NCI-H345 treated with DMSO at 0.1 percent for 48 hours (cell line): ENCODE results near the gene PPP2R3B.

Experiments
- DNase-seq: peaks from one replicate; lab custom pipeline; 2025; ENCODE audit not compliant: unreplicated experiment; lab: John Stamatoyannopoulos, UW

Gene PPP2R3B

DNA sequence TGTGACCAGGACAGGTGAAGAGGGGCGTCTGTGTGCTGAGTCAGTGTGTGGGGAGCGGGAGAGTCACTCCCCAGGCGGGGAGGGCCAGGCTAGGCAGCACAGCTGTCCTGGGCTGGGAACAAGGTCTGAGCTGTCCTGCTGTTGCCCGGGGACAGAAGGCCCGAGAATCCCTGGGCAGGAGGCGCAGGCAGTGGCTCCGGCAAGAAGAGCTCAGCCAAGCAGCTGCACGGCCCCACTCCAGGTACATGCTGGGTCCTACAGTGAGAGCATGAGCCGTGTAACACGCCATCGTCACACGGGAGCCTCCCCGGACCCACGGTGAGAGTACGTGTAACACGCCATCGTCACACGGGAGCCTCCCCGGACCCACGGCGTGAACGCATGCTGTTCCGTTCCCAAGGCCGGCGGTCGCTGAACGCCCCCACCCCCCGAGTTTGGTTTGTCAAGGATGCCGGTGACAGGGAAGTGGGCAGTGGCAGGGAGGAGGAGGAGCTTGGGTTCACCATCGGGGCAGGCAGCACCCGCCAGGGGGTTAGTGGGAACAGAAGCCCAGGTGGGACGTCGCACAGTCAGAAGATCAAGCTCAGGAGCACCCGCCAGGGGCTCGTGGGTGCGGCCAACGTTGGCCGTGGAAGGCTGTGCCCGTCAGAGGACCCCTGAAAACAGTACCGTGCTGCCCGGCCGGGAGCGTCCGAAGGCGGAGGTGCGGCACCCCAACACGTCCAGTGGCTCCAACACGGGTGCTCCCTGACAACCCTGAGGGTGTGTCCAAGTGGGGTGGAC is 15.6 kb downstream of the PPP2R3B start:
- no peak for DNase-seq

DNA sequence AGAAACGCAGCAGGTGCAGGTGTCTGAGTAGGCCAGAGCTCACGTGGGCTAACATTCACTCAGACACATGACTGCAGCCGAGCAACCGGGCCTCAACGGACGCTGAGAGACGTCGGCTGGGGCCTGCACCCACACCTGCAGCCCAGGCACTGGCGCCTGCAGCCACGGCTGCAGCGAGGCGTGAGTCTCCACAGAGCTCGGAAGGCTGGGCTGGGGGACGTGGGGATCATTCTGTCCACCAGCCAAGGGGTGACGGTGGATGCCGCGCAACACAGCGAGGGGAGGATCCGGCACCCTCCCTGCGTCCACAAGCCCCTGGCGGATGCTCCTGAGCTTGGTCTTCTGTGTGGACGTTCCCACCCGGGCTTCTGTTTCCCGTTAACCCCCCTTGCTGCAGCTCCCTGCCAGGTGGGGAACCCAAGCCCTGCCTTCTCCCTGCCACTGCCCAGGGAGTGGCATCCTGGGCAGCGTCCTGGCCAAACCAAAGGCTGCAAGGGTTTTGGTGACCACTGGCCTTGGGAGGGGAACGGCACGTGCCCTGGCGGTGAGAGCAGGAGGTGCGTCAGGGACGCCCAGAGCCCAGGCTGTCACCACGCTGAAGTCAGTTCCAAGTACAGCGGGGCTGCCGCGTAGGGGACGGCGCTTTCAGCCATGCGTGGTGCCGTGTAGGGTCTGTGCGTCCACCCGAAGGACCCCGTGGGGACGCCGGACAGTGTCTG is 16.3 kb downstream of the PPP2R3B start:
- DNase-seq = no peak

DNA sequence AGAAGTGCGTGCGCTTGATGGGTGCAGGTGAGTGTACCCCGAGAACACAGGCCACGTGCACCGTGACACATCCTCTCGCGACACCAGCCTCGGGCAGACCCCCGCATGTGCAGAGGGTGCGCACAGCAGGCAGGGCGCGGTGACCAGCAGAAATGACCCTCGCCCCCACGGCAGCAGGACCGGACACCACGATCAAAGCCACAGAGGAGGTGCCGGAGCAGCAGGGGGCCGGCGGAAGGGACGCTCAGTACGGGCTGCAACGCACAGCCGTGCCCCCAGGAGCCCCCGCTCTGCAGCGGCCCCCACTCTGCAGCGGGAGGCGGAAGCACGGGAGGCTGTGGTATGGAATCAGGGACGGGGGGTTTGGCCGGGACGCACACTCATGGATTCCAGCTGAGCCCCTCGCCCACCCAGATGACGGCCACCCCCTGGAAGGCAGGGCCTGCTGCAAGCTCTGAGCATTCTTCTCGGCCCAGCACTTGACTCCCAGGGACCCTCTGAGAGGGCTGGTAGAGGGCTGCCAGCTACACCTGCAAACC is 17.1 kb downstream of the PPP2R3B start:
- no peak for DNase-seq

DNA sequence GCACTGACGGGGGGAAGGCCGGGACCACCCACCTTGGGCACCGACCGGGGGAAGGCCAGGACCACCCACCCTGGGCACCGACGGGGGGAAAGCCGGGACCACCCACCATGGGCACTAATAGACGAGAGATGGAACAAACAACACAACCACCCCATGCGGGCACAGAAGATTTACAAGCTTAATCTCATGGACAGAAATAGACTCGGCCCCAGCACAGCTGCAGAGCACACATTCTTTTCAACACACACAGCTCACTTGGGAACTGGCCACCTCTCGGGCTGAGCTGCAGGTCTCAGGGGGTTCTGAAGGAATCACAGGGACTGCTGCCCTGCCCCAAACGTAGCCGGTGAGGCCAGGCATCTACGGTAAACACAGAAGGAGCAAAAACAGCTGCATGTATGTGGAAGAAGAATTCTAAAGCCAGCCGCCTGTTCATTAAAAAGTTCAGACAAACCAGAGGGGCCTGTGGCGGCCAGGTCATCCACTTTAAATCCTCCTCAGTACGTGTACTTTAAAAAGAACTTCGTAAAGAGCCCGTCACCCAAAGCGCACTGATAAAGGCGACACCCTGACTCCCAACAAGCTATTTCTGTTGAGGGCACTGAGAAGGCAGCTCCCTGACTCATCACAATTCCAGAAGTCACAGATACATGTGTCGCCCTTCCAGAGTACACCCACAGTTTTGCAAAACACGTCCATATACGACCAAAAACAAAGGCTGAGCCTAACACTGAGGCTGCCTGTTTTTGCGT is 17.7 kb downstream of the PPP2R3B start:
- DNase-seq = no peak

DNA sequence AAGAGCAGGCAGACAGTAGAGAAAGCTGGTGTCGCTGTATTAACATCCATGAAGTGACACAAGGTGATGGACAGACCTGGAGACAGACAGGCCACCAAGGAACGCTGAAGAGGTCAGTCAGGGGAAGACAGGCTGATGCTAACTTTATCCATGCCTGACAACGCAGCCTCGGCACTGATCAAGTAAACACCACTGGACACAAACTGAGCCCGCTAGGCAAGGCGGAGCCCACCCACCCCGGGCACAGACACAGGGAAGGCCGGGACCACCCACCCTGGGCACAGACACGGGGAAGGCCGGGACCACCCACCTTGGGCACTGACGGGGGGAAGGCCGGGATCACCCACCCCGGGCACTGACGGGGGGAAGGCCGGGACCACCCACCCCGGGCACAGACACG is 18.8 kb downstream of the PPP2R3B start:
- DNase-seq = no peak

DNA sequence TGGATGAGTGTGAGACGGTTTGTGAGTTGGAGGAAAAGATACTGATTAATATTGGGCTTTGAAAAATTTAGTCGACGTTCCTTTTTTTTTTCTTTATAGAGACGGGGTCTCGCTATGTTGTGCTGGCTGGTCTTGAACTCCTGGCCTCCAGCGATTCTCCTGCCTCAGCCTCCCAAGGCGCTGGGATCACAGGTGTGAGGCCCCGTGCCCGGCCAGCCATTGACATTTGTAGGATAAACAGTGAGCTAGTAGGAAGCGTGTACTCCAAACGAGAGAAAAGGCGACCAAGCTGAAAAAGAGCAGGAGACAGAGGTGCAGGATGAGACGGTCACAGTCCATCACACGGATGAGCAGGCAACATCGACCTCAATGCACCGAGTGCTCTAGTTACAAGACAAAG is 19.4 kb downstream of the PPP2R3B start:
- no peak for DNase-seq

DNA sequence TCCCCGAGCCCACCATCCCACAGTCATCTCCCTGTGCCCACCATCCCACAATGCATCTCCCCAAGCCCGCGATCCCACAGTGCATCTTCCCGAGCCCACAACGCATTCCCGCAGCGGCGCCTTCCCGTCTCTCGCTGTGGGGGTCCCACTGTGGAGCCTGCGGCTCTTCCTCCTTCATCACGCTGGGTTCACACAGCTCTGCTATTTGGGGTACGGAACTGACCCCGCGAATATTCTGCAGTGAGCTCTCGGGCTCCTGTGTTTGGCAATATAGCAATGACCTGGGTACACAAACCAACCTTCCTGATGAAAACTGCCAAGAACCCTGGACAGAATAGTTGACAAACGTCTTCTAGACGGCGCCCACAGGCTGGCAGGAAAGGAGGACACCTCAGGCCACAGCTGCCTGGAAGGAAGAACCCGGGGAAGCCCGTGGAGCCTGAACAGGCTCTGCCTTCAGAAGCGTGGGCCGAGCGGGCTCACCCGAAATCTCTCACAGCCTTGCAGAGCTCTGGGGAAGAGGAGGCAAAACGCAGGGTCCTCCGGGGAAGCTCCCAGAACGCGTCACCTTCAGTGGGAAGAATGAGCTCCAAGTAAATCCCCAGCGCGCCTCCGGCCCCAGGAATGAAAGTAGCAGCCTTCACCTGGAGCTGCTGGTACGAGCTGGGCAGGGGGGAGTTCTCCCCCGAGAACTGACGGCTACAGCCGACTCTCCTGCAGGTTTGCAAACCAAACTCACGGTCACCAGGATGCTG is 22.9 kb downstream of the PPP2R3B start:
- no peak for DNase-seq

DNA sequence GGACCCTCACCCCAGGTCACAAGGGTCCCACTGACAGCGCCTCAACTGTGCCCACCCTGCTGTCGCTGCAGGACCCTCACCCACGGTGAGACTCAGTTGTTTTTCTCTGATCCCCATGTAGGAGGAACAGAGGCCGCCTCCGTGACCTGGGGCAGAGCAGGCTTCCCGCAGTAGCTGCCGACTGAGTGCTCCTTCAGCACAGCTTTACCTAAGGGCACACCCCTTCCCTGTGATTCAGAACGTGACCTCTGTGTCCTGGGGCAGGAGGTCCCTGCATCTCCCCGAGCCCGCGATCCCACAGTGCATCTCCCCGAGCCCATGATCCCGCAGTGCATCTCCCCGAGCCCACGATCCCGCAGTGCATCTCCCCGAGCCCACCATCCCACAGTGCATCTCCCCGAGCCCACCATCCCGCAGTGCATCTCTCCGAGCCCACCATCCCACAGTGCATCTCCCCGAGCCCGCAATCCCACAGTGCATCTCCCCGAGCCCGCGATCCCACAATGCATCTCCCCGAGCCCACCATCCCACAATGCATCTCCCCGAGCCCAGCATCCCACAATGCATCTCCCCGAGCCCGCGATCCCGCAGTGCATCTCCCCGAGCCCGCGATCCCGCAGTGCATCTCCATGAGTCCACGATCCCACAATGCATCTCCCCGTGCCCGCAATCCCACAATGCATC is 23.6 kb downstream of the PPP2R3B start:
- DNase-seq = no peak

DNA sequence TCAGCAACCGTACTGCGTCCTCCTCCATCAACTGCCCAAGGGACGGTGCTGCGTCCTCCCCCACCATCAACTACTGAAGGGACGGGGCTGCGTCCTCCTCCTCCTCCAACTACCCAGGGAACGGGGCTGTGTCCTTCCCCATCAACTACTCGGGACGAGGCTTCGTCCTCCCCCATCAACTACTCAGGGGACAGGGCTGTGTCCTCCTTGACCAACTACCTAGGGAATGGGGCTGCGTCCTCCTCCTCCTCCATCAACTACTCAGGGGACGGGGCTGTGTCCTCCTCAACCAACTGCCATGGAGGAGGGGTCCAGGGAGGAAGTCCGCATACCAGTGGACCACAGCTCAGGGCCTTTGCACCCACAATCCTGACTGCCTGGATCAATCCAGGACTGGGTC is 24.4 kb downstream of the PPP2R3B start:
- no peak for DNase-seq

DNA sequence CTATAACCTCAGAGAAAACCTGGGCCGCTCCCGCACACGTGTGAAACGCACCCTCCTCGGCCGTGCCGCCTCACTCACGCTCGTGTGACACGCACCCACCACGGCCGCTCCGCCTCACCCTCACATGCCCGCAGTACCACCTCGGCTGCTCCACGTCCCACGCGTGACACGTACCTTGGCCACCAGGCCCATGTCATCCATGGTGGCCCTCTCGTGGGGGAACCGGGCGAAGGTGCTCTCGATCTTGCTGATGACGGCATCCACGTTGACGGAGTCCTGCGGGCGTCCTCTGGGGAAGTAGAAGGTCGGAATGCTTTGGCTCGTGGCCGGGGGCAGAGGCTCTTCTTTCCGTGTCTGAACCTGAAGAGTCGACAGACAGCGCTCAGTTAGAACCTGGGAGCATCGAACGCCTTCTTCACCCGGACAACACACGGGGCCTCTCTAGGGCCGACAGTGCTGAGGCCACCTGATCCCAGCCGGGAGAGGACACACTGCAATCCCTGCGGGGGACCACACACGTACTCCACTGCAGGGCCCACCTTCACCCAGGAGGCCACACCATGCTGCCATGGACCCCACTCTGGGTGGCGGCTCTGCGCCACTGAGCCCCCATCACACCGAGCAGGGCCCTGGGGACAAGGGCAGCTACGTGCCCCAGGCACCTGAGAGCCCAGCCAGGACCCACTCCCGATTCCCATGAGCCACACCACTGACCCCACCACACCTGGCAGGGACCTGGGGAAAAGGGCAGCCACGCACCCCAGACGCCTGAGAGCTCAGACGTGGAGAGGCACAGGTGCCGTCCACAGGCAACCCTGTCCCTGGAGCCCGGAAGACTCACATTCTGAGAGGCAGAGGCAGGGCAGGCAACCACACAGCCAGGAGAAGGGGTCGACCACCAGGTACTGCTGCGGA is 25.2 kb downstream of the PPP2R3B start:
- no peak for DNase-seq

DNA sequence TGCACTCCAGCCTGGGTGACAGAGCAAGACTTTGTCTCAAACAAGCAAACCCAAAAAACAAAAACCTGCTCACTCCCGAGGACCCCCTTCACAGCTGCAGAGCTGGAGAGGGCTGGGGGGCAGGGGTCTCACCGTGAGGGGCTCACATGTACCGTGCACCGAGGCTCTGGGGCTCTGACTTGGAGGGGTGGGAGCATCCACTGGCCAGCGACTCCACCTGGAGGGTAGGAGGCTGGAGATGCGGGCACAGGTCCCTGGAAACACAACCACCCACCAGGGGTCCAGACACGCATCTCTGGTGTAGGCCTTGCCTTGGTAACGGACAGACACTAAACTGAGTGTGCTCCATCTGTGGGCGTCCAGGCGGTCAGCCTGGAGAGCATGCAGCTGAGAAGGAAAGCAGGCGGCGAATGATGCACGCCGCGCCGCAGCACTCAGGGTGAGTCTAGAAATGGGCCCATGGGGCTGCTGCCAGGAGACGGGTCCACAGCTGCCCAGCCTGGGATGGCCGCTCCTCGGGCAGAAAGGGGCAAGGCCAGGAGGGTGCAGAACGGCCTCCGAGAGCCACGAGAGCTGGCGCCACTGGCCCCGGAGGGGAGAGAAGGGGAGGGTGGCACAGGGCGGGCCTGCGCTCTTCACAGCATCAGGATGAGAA is 26.1 kb downstream of the PPP2R3B start:
- DNase-seq = no peak

DNA sequence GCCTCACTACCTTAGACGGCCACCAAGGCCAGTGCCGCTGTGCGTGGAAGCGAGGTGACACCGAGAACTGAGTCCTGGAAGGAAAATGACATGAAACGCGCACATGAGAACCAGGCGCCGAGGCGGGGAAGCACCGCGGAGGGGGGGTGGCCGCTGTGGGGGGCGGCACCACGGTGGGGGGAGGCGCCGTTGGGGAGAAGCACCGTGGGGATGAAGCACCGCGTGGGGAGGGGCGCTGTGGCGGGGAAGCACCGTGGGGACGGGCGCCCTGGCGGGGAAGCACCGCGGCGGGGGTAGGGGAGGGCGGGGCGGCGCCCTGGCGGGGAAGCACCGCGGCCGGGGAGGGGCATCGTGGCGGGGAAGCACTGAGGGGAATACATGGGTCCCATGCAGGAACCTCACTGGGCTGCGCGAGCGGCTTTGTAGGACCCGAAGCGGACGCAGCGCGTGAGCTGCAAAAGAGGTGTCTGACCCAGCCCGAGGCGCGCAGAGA is 28.0 kb downstream of the PPP2R3B start:
- no peak for DNase-seq

DNA sequence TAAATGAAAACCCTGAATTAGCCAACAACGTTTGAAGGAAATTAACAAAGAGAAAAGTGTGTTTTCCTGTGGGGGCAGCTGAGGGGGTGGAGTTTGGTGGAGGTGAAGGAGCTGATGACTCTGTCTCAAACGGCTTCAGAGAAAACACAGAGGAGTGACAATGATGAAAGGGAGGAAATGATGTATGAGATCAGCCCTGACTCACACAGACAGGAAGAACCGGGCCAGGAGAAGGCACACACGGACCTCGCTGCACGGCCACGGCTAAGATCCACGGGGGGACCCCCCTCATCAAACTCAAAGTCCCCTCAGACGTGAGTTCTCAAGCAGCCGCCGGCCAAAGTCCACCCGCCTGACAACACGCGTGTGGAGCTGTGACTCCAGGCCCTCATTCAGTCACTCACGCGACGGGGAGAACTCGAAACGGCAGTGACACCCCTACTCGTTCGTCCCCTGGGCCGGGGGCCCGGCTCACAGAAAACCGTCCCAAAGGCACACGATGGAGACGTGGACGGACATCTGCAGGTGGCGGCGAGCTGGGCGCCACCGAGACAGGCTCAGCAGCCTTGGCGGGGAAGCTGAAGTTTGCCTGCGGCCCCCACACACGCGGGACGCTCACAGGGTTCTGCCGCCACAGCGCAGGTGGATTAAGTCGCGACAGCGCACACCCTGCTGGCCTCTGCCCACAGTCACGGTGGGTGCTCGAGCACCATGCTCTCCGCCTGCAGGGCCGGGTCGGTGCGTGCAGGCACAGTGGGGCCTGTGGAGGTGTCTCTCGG is 28.8 kb downstream of the PPP2R3B start:
- no peak for DNase-seq

DNA sequence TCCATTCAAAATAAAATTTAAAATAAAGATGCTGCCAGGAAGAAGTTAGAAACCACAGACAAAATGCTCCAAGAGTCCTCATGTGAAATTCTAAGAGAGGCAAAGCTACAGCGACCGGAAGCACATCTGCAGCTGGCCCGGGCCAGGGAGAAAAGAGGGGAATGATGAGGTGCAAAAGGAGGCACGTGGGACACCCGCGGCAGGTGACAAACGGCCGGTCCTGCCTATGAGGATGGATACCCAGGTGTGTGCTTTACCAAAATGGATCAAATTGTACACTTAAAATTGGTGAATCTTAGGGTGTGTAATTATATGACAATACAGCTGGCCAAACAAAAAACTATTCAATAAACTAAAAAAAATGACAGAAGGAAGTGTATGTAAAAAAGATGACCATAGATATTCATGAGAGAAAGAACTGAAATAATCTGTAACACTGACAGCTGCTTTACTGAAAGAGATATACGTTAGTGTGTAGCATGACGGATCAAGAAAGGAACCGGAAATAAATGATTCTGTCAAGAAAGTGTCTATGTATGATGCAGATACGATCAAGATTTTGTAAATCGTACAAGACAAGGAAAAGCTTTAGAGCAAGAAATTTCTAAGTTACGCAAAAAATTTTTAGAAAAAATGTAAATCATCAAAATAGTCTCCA is 29.5 kb downstream of the PPP2R3B start:
- no peak for DNase-seq

DNA sequence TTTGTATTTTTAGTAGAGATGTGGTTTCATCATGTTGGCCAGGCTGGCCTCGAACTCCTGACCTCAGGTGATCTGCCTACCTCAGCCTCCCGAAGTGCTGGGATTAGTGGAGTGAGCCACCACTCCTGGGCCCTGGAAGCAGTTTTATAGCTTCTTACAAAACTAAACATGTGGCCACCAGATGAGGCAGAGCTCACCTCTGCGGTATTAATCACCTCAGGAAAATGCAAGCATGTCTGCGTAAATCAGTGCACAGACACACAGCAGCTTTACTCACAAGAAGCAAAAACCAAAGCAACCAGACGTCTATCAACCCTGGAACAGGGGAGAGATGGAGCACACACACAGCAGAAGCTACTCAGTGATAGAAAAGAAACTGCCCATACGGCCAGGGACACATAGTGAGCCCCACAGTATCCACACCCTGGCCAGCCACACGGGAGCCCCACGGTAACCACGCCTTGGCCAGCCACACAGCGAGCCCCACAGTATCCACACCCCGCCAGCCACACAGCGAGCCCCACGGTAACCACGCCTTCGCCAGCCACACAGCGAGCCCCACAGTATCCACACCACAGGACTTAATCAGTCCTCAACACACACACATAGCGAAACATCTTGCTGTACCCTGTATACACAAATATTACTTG is 30.2 kb downstream of the PPP2R3B start:
- no peak for DNase-seq

DNA sequence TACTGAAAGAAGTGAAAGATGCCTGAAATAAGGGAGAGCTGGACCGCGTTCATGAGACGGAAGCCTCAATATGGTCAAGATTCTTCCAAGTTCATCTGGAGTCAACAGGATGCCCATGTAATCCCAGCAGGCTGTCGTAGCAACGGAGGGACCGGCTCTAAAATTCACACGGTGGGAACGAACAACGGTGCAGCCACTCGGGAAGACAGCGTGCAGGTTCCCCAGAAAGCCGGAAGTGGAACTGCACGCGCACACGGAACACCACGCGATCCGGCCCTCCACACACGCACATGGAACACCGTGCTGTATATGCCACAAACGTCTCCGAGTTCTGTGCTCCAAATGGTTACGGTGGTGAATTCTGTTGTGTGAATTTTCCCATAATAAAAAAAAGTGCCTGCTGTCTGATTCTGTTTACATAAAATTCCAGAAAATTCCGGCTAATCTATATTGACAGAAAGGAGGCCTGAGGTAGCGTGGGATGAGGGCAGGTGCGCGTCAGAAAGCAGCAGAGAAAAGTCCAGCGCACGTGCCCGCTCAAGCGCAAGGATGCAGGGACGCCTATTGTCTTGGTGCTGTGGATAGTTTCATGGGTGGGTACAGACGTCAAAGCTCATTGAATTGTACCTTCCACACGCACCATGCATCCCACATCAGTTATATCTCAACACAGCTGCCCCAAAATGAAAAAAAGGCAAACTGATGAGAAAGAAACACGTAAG is 31.2 kb downstream of the PPP2R3B start:
- DNase-seq = no peak
